Epidermal melanocyte (primary cell): ENCODE measurements around the gene TRPM8.
"Not testable (repeated sequence)": the region's sequence is repeated elsewhere in the genome, so short reads cannot be mapped to it uniquely, and the experiment has no call there.

Source experiments
- DNase-seq: peaks from one replicate; pipeline ENCODE4 v3.0.0; 2011; ENCODE audit warnings: low spot score; ENCODE audit not compliant: insufficient read length

The TRPM8 gene

DNA sequence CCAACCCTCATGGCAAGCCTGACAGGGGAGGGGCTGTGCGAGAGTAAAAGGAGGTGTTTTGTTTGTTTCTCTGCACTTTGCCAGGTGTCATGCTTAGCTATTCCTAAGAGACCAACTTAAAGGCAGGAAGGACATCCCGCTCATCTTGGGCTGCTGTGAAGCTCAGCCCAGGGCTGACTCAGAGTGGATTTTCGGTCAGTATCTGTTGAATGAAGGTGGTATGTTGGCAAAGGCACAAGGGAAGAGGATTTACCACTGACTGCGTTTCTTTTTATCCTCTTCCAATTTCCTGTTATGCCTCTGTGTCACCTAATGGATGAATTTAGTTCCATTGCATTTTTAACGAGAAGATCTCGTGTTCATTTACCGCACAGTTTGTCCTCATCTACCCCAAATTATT lies 18.9 kb downstream of the TRPM8 start:
- DNase-seq = no peak

DNA sequence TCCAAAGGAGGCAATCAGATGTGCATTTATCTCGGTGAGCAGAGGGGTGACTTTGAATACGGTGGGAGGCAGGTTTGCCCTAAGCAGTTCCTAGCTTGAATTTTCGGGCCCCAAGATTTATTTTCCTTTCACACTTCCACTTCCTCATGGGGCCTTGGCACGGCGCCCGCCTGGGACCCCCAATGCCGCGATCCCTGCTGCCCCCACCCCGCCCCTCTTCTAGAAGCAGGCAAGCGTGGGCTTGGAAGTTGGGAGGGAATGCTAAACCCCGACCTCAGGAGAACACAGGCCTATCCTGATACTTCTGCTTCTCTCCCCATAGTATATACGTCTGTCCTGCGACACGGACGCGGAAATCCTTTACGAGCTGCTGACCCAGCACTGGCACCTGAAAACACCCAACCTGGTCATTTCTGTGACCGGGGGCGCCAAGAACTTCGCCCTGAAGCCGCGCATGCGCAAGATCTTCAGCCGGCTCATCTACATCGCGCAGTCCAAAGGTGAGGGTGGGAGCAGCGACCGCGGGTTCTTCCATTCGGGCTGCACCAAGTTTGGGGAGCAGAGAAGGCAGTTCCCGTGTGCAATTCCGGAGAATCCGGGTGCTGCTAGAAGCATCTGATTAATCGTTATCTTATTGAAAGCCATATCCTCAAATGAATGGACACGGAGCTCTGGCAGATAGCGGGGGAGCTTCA lies 21.6 kb downstream of the TRPM8 start:
- DNase-seq = no peak

DNA sequence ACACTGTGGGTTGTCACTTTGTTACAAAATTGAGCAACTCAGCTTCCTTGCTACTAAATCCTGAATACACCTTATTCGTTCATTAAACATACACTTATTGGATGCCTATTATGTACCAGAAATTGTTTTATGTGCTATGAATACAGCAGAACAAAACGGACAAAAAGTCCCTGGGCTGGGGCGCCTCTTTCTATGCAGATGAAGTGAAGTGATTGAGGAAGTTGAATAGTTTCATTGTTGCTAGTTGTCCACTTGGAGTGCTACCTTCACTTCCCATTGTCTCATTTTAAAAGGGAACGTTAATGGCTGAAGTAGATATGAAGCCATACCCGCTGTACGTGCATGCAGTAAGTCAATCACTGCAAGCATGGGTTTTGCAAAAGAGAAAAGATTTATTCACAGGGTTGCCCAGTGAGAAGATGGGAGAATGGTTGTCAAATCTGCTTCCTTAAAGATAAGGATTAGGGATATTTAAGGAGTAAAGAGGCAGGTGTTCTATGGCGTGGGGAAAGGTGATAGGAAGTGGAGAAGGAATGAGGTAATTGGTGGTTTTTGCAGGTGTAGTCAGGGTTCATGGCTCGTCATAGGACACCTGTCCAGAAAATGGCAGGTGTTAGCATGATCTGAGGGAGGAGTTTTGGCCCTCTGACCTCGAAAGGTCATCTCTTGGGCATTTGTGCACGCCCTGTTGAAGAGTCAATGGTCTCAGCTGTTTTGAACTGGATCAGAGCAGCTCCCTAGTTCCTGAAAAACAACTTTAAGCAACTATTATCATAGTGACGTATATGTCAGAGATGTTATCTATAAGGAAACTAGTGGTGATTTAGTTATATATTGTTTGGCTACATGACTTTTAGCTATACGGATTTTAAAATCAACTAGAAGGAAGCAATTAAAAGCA lies 23.5 kb downstream of the TRPM8 start:
- no peak for DNase-seq

GRCh38 chr2:233942731-233943130 lies 25.6 kb downstream of the TRPM8 start:
- DNase-seq = peak; percentile 22

- DNase-seq = no peak
Observed at GRCh38 chr2:233944269-233944668, 27.1 kb downstream of the TRPM8 start.

DNA sequence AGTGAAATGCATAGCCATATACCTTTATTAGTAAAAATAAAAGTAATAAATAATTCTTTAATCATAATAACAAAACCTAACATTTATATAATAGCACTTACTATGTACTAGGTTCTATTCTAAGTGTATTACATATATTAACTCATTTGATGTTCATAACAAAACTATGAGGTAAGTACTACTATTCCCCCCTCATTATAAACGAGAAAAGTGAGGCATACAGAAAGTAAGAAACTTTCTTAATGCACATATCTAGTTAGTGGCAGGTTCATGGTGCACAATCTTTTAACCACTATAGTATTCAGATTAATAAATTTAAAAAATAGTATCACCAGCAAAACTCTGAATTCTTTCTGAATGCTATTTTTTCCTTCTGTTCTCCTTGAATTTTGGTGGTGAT lies 27.5 kb downstream of the TRPM8 start:
- no peak for DNase-seq

DNA sequence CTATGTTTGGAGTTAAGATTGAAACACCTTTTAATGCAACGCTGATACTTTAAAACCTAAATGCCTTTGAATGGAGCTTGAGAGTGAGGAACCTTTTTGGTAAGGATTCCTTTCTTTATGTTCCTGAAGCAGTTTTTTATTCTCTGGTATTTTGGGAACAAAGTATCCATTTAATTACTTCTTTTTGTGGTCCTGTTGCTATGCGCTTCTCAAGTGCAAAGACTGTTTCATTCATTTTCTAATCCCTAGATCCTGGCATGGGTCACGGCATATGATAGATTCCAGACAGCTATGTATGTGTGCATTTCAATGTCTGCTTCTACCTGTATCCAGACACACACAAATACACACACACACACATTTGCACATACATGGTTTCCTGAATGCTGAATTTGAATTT lies 28.0 kb downstream of the TRPM8 start:
- DNase-seq = no peak

GRCh38 chr2:233950078-233950825 lies 33.1 kb downstream of the TRPM8 start:
- no peak for DNase-seq

DNA sequence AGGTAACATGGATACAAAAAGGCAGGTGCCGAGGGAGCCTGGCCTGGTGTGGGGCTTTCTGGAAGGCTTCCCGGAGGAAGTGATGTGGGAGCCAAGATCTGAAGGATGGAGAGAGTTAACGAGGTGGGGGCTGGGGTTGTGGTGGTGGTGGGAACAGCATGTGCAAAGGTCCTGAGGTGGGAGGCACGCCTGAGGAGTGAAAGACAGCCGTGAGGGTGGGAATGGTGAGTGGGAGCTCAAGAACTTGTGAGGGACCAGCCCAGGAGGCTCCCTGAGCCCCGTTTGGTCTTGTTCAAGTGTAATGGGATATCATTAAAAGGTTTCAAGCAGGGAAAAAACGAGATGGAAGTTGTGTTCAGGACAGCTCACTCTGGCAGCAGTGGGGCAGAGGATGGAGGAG lies 35.2 kb downstream of the TRPM8 start:
- no peak for DNase-seq

GRCh38 chr2:233953087-233953801 lies 36.1 kb downstream of the TRPM8 start:
- peak; percentile 30 for DNase-seq

- no peak for DNase-seq
Observed at GRCh38 chr2:233960203-233960602, 43.0 kb downstream of the TRPM8 start.

- no peak for DNase-seq
Observed at GRCh38 chr2:233961905-233962304, 44.7 kb downstream of the TRPM8 start.

DNA sequence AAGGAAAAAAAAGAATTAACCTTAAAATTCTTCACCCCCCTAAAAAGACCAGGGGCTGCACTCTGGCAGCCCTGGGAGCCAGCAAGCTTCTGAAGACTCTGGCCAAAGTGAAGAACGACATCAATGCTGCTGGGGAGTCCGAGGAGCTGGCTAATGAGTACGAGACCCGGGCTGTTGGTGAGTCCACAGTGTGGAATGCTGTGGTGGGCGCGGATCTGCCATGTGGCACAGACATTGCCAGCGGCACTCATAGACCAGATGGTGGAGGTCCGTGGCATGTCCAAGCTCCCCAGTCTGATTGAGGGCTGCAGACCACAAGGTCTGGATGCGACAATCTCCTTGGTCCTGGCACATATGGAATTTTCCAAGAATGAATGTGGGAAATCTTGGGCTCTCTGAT lies 47.4 kb downstream of the TRPM8 start:
- DNase-seq = peak; percentile 50

GRCh38 chr2:233965032-233965603 lies 47.9 kb downstream of the TRPM8 start:
- DNase-seq = no peak

- DNase-seq = not testable (repeated sequence)
Observed at GRCh38 chr2:233965646-233966045, 48.5 kb downstream of the TRPM8 start.

DNA sequence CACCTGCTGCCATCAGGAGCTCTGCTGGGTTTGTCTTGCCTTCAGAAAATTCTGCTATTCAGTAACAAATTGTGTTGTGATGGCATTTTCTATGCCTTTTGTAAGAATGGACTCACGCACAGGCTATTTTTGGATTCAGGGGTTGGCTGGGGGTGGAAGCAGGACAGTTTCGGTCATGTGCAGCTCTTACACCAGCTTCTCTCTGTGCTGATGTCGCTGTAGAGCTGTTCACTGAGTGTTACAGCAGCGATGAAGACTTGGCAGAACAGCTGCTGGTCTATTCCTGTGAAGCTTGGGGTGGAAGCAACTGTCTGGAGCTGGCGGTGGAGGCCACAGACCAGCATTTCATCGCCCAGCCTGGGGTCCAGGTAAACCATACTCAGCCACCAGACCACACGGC lies 49.2 kb downstream of the TRPM8 start:
- DNase-seq = peak; percentile 81

DNA sequence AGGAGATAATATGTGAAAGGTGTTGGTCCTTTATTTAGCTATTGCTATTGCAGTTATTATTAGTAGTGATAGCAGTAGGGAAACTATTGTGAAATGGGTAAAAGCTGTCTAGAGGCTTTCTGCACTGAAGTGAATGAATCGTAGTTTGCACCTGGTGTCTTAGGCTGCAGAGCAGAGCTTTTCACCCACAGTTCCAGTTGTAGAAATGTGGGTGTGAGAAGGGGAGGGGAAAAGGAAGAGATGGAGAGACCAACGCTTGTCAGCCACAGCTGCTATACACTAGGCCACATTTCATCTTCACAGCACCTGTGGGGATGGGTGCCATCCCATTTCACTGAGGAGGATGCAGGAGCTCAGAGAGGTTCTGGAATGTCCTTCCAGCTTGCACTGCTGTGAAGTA lies 50.0 kb downstream of the TRPM8 start:
- no peak for DNase-seq

GRCh38 chr2:233968556-233968955 lies 51.4 kb downstream of the TRPM8 start:
- no peak for DNase-seq

DNA sequence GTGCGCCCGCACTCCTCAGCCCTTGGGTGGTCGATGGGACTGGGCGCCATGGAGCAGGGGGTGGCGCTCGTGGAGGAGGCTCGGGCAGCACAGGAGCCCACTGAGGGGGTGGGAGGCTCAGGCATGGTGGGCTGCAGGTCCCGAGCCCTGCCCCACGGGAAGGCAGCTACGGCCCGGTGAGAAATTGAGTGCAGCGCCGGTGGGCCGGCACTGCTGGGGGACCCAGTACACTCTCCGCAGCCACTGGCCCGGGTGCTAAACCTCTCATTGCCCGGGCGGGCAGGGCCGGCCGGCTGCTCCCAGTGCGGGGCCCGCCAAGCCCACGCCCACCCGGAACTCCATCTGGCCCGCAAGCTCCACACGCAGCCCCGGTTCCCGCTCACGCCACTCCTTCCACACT lies 55.3 kb downstream of the TRPM8 start:
- DNase-seq = not testable (repeated sequence)

DNA sequence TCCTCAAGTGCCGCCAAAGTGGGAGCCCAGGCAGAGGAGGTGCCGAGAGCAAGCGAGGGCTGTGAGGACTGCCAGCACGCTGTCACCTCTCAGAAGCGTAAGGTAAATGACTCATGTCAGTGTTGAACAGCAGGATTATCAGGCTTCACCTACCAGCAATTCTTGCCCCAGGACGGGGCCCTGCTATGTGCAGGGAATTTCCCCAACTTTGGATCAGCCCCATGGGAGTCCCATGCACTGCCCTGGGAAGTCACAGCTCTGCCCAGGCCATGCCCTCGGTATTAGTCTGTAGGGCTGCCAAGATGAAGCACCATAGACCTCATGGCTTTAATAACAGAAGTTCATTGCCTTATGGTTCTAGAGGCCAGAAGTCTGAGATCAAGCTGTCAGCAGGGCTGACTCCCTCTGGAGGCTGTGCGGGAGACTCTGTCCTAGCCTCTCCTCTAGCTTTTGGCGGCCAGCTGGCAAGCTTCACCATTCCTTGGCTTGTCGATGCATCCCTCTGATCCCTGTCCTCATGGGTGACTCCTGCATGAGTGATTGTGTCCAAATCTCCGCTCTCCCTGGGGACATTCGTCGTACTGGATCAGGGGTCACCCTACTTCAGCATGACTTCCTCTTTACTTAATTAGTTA lies 55.9 kb downstream of the TRPM8 start:
- DNase-seq = no peak

DNA sequence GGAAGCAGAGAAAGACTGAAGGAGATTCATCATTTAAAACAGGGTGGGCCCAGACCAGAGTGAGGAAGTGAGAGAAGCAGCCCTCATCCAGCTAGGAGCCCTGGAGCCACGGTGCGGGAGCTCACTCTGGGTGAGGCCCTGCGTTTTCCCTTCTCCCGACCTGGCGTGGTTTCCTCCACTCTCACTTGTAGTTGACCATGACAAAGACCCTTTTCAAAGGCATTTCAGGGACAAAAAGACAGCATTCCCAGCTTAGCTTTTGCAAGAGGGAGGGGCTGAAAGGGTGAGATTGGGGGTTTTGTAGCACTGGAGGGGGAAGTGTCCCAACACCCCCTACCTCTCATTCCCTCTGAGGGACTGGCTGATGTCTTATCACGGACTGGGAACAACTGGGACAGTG lies 56.6 kb downstream of the TRPM8 start:
- DNase-seq = no peak
